AG20443 (cell line): Measurements from ENCODE around the gene C5orf52.
"Not testable (repeated sequence)": the region's sequence is repeated elsewhere in the genome, so short reads cannot be mapped to it uniquely, and the experiment has no call there.

Experiments
- DNase-seq: peaks from one replicate; pipeline ENCODE4 v3.0.0; 2012; ENCODE audit warnings: low spot score, mixed read lengths

C5orf52 gene

DNA sequence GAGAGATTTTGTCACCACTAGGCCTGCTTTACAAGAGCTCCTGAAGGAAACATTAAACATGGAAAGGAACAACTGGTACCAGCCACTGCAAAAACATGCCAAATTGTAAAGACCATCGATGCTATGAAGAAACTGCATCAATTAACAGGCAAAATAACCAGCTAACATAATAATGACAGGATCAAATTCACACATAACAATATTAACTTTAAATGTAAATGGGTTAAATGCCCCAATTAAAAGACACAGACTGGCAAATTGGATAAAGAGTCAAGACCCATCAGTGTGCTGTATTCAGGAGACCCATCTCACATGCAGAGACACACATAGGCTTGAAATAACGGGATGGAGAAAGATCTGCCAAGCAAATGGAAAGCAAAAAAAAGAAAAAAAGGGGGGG is 51.6 kb downstream of the C5orf52 start:
- not testable (repeated sequence) for DNase-seq

DNA sequence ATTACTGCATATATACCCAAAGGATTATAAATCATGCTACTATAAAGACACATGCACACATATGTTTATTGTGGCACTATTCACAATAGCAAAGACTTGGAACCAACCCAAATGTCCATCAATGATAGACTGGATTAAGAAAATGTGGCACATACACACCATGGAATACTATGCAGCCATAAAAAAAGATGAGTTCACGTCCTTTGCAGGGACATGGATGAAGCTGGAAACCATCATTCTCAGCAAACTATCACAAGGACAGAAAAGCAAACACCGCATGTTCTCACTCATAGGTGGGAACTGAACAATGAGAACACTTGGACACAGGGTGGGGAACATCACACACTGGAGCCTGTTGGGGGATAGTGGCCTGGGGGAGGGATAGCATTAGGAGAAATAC is 55.3 kb downstream of the C5orf52 start:
- not testable (repeated sequence) for DNase-seq

DNA sequence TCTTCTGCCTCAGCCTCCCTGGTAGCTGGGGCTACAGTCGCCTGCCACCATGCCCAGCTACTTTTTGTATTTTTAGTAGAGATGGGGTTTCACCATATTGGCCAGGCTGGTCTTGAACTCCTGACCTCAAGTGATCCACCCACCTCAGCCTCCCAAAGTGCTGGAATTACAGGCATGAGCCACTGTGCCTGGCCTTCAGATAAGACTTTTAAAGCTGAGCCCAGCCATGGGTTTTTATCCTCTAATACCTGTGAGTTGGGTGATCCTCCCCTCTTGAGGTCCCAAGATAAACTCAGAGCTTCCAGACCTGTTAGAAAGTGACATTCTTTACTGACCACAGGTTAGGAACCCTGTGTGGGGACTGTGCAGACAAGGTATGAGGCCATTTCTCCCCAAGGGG is 56.5 kb downstream of the C5orf52 start:
- DNase-seq = not testable (repeated sequence)
